Ascending aorta (tissue), 2 donors: ENCODE data around the gene DCAF16. TPM values are rescaled to one million over a fixed set of nuclear protein-coding genes. Genes with fewer than 3 reads are reported as not detected.

Source experiments
- DNase-seq, 2 donors: peaks; one replicate each; pipeline ENCODE4 v3.0.0-alpha.2; 2019; ENCODE audit warnings: low spot score in 2 of 2
- H3K27ac ChIP-seq, 2 donors: fragments of 200-600 bp; sonication (generic); one replicate each; pipeline ENCODE4 v1.5.1; 2016 to 2017; ENCODE audit warnings: mild to moderate bottlenecking in 1 of 2
- H3K27me3 ChIP-seq: fragments of 200-600 bp; sonication (generic); one replicate; pipeline ENCODE4 v1.5.1; 2017
- H3K36me3 ChIP-seq, 2 donors: fragments of 200-600 bp; sonication (generic); one replicate each; pipeline ENCODE4 v1.5.1; 2016
- H3K4me1 ChIP-seq, 2 donors: fragments of 200-600 bp; sonication (generic); one replicate each; pipeline ENCODE4 v1.5.1; 2016 to 2017; ENCODE audit warnings: mild to moderate bottlenecking in 1 of 2
- H3K4me3 ChIP-seq, 2 donors: fragments of 200-600 bp; sonication (generic); one replicate each; pipeline ENCODE4 v1.5.1; 2016 to 2017; ENCODE audit warnings: mild to moderate bottlenecking in 1 of 2
- H3K9me3 ChIP-seq, 2 donors: fragments of 200-600 bp; sonication (generic); one replicate each; pipeline ENCODE4 v1.5.1; 2016
- intact Hi-C: fragments of 100-400 bp; cut with DNase I; formaldehyde crosslinking; loops from one replicate; pipeline ENCODE4 v1.15.1; 2023
- total RNA-seq: library from RNA; depleted of rRNA; stranded (reverse); fragments of >200 nt; gene quantifications from one replicate; pipeline ENCODE4 v1.1.0, GENCODE V29; 2016
- TF ChIP-seq, protein P1 (sequence below), 3 experiments: fragments of 200-600 bp in 2 of 3; fragments of 450-650 bp in 1 of 3; sonication (generic) in 2 of 3; IDR thresholded peaks; one replicate each; pipeline ENCODE4 v1.5.1; 2016 to 2019; ENCODE audit warnings: antibody characterized with exemption in 3 of 3, mild to moderate bottlenecking in 1 of 3, moderate library complexity in 1 of 3

The DCAF16 gene
- total RNA-seq, 1 donor from 2014 or later, result 7.9 TPM

GRCh38 chr4:17781300-17782287 lies 29.0 kb downstream of the DCAF16 start, which contains the start of gene FAM184B:
TSS of gene FAM184B (minus strand) at chr4:17781621. CDS start at chr4:17781299, 322 bp downstream.
- intact Hi-C loops, result no loop called here
- no peak within 1 kb of the TSS for H3K27ac ChIP-seq
- H3K36me3 ChIP-seq, result no peaks in the 10 kb centered on the region
- H3K4me1 ChIP-seq, result peaks cover 0 to 14% of the 10 kb centered on the region in 2 donors
- H3K27me3 ChIP-seq, result no peaks in the 10 kb centered on the region
- TF ChIP-seq, protein P1, sequence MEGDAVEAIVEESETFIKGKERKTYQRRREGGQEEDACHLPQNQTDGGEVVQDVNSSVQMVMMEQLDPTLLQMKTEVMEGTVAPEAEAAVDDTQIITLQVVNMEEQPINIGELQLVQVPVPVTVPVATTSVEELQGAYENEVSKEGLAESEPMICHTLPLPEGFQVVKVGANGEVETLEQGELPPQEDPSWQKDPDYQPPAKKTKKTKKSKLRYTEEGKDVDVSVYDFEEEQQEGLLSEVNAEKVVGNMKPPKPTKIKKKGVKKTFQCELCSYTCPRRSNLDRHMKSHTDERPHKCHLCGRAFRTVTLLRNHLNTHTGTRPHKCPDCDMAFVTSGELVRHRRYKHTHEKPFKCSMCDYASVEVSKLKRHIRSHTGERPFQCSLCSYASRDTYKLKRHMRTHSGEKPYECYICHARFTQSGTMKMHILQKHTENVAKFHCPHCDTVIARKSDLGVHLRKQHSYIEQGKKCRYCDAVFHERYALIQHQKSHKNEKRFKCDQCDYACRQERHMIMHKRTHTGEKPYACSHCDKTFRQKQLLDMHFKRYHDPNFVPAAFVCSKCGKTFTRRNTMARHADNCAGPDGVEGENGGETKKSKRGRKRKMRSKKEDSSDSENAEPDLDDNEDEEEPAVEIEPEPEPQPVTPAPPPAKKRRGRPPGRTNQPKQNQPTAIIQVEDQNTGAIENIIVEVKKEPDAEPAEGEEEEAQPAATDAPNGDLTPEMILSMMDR (IDR thresholded peaks at IDR 0.05), result no peak
- H3K9me3 ChIP-seq, result no peaks in the 10 kb centered on the region
- DNase-seq, result no peak
- peak within 1 kb of the TSS; percentile 46 to 54 for H3K4me3 ChIP-seq

- Histone ChIP-seq H3K9me3 (no peaks in the 10 kb centered on the region), H3K27me3 (no peaks in the 10 kb centered on the region), H3K4me3 (peak overlapping the region; percentile 46 to 54), H3K36me3 (no peaks in the 10 kb centered on the region), H3K4me1 (peaks cover 0 to 14% of the 10 kb centered on the region in 2 donors), H3K27ac (no peak overlapping the region)
- no peak for DNase-seq
- TF ChIP-seq, protein P1 (IDR thresholded peaks at IDR 0.05), result no peak
- intact Hi-C loops, result no loop called here
Observed at GRCh38 chr4:17780501-17781299, 29.9 kb downstream of the DCAF16 start.

- Histone ChIP-seq H3K27me3 (no peaks in the 10 kb centered on the region), H3K36me3 (no peaks in the 10 kb centered on the region), H3K4me3 (no peak overlapping the region), H3K9me3 (no peaks in the 10 kb centered on the region), H3K27ac (no peak overlapping the region), H3K4me1 (peaks cover 0 to 14% of the 10 kb centered on the region in 2 donors)
- TF ChIP-seq, protein P1 (IDR thresholded peaks at IDR 0.05), result no peak
- no peak for DNase-seq
- intact Hi-C loops, result no loop called here
Observed at GRCh38 chr4:17778431-17778830, 32.1 kb downstream of the DCAF16 start.

DNA sequence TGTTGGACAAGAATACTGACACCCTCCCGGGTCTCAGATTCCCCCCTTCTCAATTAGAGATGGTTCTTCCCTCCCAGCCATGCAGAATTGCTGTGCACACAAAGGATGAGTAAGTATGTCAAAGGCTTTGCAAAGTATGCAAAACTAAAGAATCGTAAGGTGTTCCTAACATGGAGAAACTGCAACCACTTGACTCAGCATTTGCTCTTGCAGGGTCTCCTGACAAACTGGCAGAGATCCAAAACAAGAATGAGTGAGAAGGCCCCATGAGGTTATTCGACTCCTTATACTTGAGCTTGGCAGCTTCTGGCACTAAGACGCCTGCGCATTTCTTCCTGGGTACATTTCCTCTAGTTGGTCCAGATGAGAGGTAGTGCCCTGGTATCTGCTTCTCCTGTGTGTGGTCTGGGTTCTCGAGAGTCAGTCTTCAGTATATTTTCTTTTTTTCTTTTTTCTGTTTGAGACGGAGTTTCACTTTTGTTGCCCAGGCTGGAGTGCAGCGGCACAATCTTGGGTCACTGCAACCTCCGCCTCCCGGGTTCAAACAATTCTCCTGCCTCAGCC lies 37.3 kb downstream of the DCAF16 start:
- no peaks in the 10 kb centered on the region for H3K4me1 ChIP-seq
- TF ChIP-seq, protein P1 (IDR thresholded peaks at IDR 0.05), result no peak
- H3K27me3 ChIP-seq, result no peaks in the 10 kb centered on the region
- H3K36me3 ChIP-seq, result no peaks in the 10 kb centered on the region
- H3K27ac ChIP-seq, result no peak overlapping the region
- no peak for DNase-seq
- H3K9me3 ChIP-seq, result no peaks in the 10 kb centered on the region
- no peak overlapping the region for H3K4me3 ChIP-seq
- intact Hi-C loops, result no loop called here

DNA sequence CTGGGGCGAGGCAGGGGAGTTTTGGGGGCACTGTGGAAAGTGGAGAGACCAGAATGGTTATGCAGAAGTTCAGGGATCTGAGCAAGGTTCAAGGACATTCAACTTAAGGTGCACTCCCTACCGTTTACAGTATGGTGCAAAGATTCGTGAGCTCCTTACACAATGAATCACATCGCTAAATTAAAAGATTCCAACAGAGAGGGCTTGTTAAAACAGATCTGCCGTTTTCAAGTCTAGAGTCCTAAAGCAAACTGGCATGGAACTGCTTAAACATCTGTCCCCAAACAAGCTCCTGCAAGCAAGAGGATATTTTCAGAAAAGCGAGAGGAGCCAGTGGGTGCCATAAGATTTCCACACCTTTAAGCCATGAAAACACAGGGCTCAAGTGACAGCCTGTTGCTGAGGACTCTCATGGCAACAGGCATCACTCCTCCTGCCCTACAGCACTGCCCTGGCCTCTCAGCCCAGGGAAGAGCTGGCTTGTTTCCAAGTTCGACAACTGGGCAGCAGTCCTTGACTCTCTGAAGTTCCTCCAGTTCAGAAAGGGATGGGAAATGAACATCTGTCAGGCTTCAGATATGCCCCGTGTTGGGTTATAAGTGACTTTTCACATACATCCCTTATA lies 39.2 kb downstream of the DCAF16 start:
- no peak for DNase-seq
- Histone ChIP-seq H3K4me3 (no peak overlapping the region), H3K27ac (no peak overlapping the region), H3K27me3 (no peaks in the 10 kb centered on the region), H3K36me3 (no peaks in the 10 kb centered on the region), H3K9me3 (peaks cover 0 to 5% of the 10 kb centered on the region in 2 donors), H3K4me1 (no peaks in the 10 kb centered on the region)
- intact Hi-C loops, result no loop called here
- TF ChIP-seq, protein P1 (IDR thresholded peaks at IDR 0.05), result no peak
